OCI-LY3 (cell line): ENCODE measurements around the gene ZNF561.
"Not testable (repeated sequence)": the region's sequence is repeated elsewhere in the genome, so short reads cannot be mapped to it uniquely, and the experiment has no call there.

Experiments used
- H2AFZ ChIP-seq: fragments of 200-600, 300-600 bp; shearing (Covaris generic); 2 replicates; pipeline ENCODE4 v1.6.0; 2014; ENCODE audit warnings: antibody characterized with exemption, low read depth, low read length
- H3K27ac ChIP-seq: fragments of 200-600, 300-600 bp; sonication (generic); 2 replicates; pipeline ENCODE4 v1.5.1; 2014; ENCODE audit warnings: mild to moderate bottlenecking, low read length, moderate library complexity, mixed read lengths
- H3K27me3 ChIP-seq: fragments of 200-600, 300-600 bp; sonication (generic); 2 replicates; pipeline ENCODE4 v1.6.1; 2014; ENCODE audit warnings: low read depth, low read length, mixed read lengths
- H3K36me3 ChIP-seq: fragments of 200-600, 300-600 bp; sonication (generic); replicated peaks from 2 replicates; pipeline ENCODE3; 2014; ENCODE audit warnings: low read depth, low read length, mixed read lengths
- H3K4me1 ChIP-seq: fragments of 300-600, 200-600 bp; sonication (generic); 2 replicates; pipeline ENCODE4 v1.6.1; 2014; ENCODE audit warnings: low read length, mixed read lengths
- H3K4me2 ChIP-seq: fragments of 200-600, 300-600 bp; sonication (generic); 2 replicates; pipeline ENCODE4 v1.6.1; 2014; ENCODE audit warnings: low read length, mixed read lengths
- H3K4me3 ChIP-seq: fragments of 300-600, 200-600 bp; sonication (generic); 2 replicates; pipeline ENCODE4 v1.5.1; 2014; ENCODE audit warnings: antibody characterized with exemption, mild to moderate bottlenecking, low read length, moderate library complexity
- H3K79me2 ChIP-seq: fragments of 300-600, 200-600 bp; shearing (Covaris generic); 2 replicates; pipeline ENCODE4 v1.6.1; 2014; ENCODE audit warnings: mild to moderate bottlenecking, low read length, mixed read lengths
- H3K9ac ChIP-seq: fragments of 300-600, 200-600 bp; shearing (Covaris generic); 2 replicates; pipeline ENCODE4 v1.6.0; 2014; ENCODE audit warnings: mild to moderate bottlenecking, low read length, moderate library complexity
- H3K9me3 ChIP-seq: fragments of 200-600, 300-600 bp; shearing (Covaris generic); 2 replicates; pipeline ENCODE4 v1.6.1; 2014; ENCODE audit warnings: low read length, mixed read lengths; ENCODE audit not compliant: insufficient read depth
- H4K20me1 ChIP-seq: fragments of 200-600, 300-600 bp; sonication (generic); 2 replicates; pipeline ENCODE4 v1.6.1; 2016; ENCODE audit warnings: low read length, mixed read lengths; ENCODE audit not compliant: insufficient read depth
- CTCF ChIP-seq: fragments of 200-600, 300-600 bp; sonication (generic); IDR thresholded peaks from 2 replicates; pipeline ENCODE4 v1.5.1; 2014; ENCODE audit warnings: antibody characterized with exemption, low read length, low read depth
- EZH2phosphoT487 ChIP-seq: fragments of 200-600 bp; shearing (Covaris generic); IDR thresholded peaks from 2 replicates; pipeline ENCODE4 v1.6.1; 2018; ENCODE audit warnings: antibody characterized with exemption, mixed run types, low read depth

The ZNF561 gene

GRCh38 chr19:9597027-9597426 lies 24.0 kb downstream of the ZNF561 start:
- no peak overlapping the region for H3K9ac ChIP-seq
- H4K20me1 ChIP-seq = no peaks in the 10 kb centered on the region
- peaks cover 3% of the 10 kb centered on the region; the same call in 1 of the 2 replicates for H3K27me3 ChIP-seq
- H3K4me3 ChIP-seq = no peak overlapping the region
- TF ChIP-seq CTCF (no peak), EZH2phosphoT487 (no peak)
- H2AFZ ChIP-seq = no peak overlapping the region
- no peaks in the 10 kb centered on the region for H3K9me3 ChIP-seq
- H3K79me2 ChIP-seq = no peaks in the 10 kb centered on the region
- H3K4me1 ChIP-seq = no peaks in the 10 kb centered on the region
- H3K27ac ChIP-seq = no peak overlapping the region
- H3K4me2 ChIP-seq = no peak overlapping the region
- H3K36me3 ChIP-seq = no peaks in the 10 kb centered on the region

- Histone ChIP-seq H3K9me3 (no peaks in the 10 kb centered on the region), H3K4me1 (peaks cover 8% of the 10 kb centered on the region; the same call in 1 of the 2 replicates), H3K79me2 (peaks cover 29% of the 10 kb centered on the region), H2AFZ (peak overlapping the region; percentile 79), H4K20me1 (peaks cover 5% of the 10 kb centered on the region; the same call in 1 of the 2 replicates), H3K27ac (no peak overlapping the region), H3K4me3 (peak overlapping the region; percentile 63), H3K27me3 (peaks cover under 1% of the 10 kb centered on the region; the same call in 1 of the 2 replicates), H3K9ac (peak overlapping the region; percentile 50), H3K4me2 (peak overlapping the region; percentile 55), H3K36me3 (peaks cover 10% of the 10 kb centered on the region)
- no peak for TF ChIP-seq EZH2phosphoT487
- peak; percentile 75 for TF ChIP-seq CTCF
Observed at GRCh38 chr19:9586764-9587163, 34.3 kb downstream of the ZNF561 start.

GRCh38 chr19:9584073-9584833 lies 36.8 kb downstream of the ZNF561 start, which contains the start of gene ZNF121:
ZNF121 (minus strand) TSS chr19:9584504; CDS start chr19:9568097, 16,407 bp downstream.
- H3K27me3 ChIP-seq = no peaks in the 10 kb centered on the region
- peaks cover 54% of the 10 kb centered on the region for H3K79me2 ChIP-seq
- peak within 1 kb of the TSS; percentile 63 for H3K27ac ChIP-seq
- H4K20me1 ChIP-seq = peaks cover 25% of the 10 kb centered on the region
- H3K4me1 ChIP-seq = peaks cover 8% of the 10 kb centered on the region; the same call in 1 of the 2 replicates
- H2AFZ ChIP-seq = peak within 1 kb of the TSS; percentile 91
- H3K4me3 ChIP-seq = peak within 1 kb of the TSS; percentile 81
- H3K9ac ChIP-seq = peak within 1 kb of the TSS; percentile 84
- TF ChIP-seq CTCF (no peak), EZH2phosphoT487 (no peak)
- H3K36me3 ChIP-seq = peaks cover 34% of the 10 kb centered on the region
- H3K9me3 ChIP-seq = peaks cover 17% of the 10 kb centered on the region; the same call in 1 of the 2 replicates
- peak within 1 kb of the TSS; percentile 62 for H3K4me2 ChIP-seq

- not testable (repeated sequence) for H3K4me2 ChIP-seq, H3K27me3 ChIP-seq, H3K9ac ChIP-seq, H3K4me1 ChIP-seq, H2AFZ ChIP-seq, H3K27ac ChIP-seq, H3K4me3 ChIP-seq
- peaks cover 33% of the 10 kb centered on the region; the same call in 1 of the 2 replicates for H3K9me3 ChIP-seq
- peaks cover 38% of the 10 kb centered on the region for H4K20me1 ChIP-seq
- peaks cover 74% of the 10 kb centered on the region for H3K79me2 ChIP-seq
- peaks cover 52% of the 10 kb centered on the region for H3K36me3 ChIP-seq
Observed at GRCh38 chr19:9582081-9582725, 38.8 kb downstream of the ZNF561 start.
